Loucy (cell line): ENCODE data around the gene LRRC45.

ENCODE experiments used
- H2AFZ ChIP-seq: fragments of 200-600 bp; sonication (generic); 2 replicates; pipeline ENCODE4 v1.6.0; 2016; ENCODE audit warnings: antibody characterized with exemption, mild to moderate bottlenecking, low read length, moderate library complexity
- H3F3A ChIP-seq: fragments of 200-600 bp; 2 replicates; pipeline ENCODE4 v1.6.0; 2016; ENCODE audit warnings: antibody characterized with exemption, low read depth, mild to moderate bottlenecking
- H3K27me3 ChIP-seq: fragments of 200-600 bp; sonication (generic); 2 replicates; pipeline ENCODE4 v1.6.1; 2014; ENCODE audit warnings: low read length, mild to moderate bottlenecking; ENCODE audit not compliant: insufficient read depth, poor library complexity, severe bottlenecking
- H3K36me3 ChIP-seq: fragments of 200-600 bp; sonication (generic); 2 replicates; pipeline ENCODE4 v1.6.1; 2016; ENCODE audit warnings: low read length; ENCODE audit not compliant: insufficient read depth
- H3K4me1 ChIP-seq: fragments of 200-600 bp; sonication (generic); 2 replicates; pipeline ENCODE4 v1.5.1; 2014; ENCODE audit warnings: low read length, mild to moderate bottlenecking; ENCODE audit not compliant: insufficient read depth, poor library complexity, severe bottlenecking
- H3K4me2 ChIP-seq: fragments of 200-600 bp; sonication (generic); 2 replicates; pipeline ENCODE4 v1.6.0; 2014; ENCODE audit warnings: antibody characterized with exemption, low read length, low read depth, mild to moderate bottlenecking; ENCODE audit not compliant: poor library complexity, severe bottlenecking
- H3K4me3 ChIP-seq: fragments of 200-600 bp; sonication (generic); 2 replicates; pipeline ENCODE4 v1.5.1; 2014; ENCODE audit warnings: low read length, mild to moderate bottlenecking, mixed read lengths; ENCODE audit not compliant: poor library complexity, severe bottlenecking
- H3K79me2 ChIP-seq: fragments of 200-600 bp; sonication (generic); 2 replicates; pipeline ENCODE4 v1.6.1; 2014; ENCODE audit warnings: low read length; ENCODE audit not compliant: insufficient read depth
- H3K9ac ChIP-seq: fragments of 200-600 bp; sonication (generic); 2 replicates; pipeline ENCODE4 v1.6.0; 2014; ENCODE audit warnings: mild to moderate bottlenecking, low read depth, low read length, moderate library complexity; ENCODE audit not compliant: poor library complexity, severe bottlenecking
- H3K9me2 ChIP-seq: fragments of 200-600 bp; sonication (generic); replicated peaks from 2 replicates; pipeline ENCODE4 v1.6.1; 2016; ENCODE audit warnings: low read depth, low read length, mixed read lengths
- H3K9me3 ChIP-seq: fragments of 200-600 bp; sonication (generic); 2 replicates; pipeline ENCODE4 v1.6.1; 2014; ENCODE audit warnings: mild to moderate bottlenecking, antibody characterized with exemption, low read length, low read depth; ENCODE audit not compliant: insufficient read depth
- H4K20me1 ChIP-seq: fragments of 200-600 bp; sonication (generic); 2 replicates; pipeline ENCODE4 v1.6.0; 2014; ENCODE audit warnings: antibody characterized with exemption, low read length, mild to moderate bottlenecking; ENCODE audit not compliant: insufficient read depth, poor library complexity, severe bottlenecking
- CTCF ChIP-seq: fragments of 200-600 bp; sonication (generic); conservative IDR thresholded peaks from 2 replicates; pipeline ENCODE4 v1.5.1; 2014; ENCODE audit warnings: mild to moderate bottlenecking, antibody characterized with exemption, low read length
- EZH2phosphoT487 ChIP-seq: fragments of 200-600 bp; IDR thresholded peaks from 2 replicates; pipeline ENCODE4 v1.6.1; 2018; ENCODE audit warnings: antibody characterized with exemption, mild to moderate bottlenecking, moderate library complexity, borderline replicate concordance

LRRC45 gene

GRCh38 chr17:82058230-82058854 is 35.2 kb downstream of the LRRC45 start:
- Histone ChIP-seq H4K20me1 (no peaks in the 10 kb centered on the region), H3K4me1 (peaks cover 7% of the 10 kb centered on the region), H2AFZ (no peak overlapping the region), H3K79me2 (peaks cover 6% of the 10 kb centered on the region; the same call in 1 of the 2 replicates), H3K4me3 (no peak overlapping the region), H3F3A (no peaks in the 10 kb centered on the region), H3K9me3 (no peaks in the 10 kb centered on the region), H3K27me3 (no peaks in the 10 kb centered on the region), H3K9ac (no peak overlapping the region), H3K36me3 (peaks cover 34% of the 10 kb centered on the region; the same call in 1 of the 2 replicates), H3K9me2 (no peaks in the 10 kb centered on the region), H3K4me2 (no peak overlapping the region)
- TF ChIP-seq EZH2phosphoT487, result no peak
- no peak for TF ChIP-seq CTCF

GRCh38 chr17:82058855-82059249 is 35.7 kb downstream of the LRRC45 start:
- Histone ChIP-seq H3K4me3 (no peak overlapping the region), H3K9ac (no peak overlapping the region), H3K79me2 (peaks cover 6% of the 10 kb centered on the region; the same call in 1 of the 2 replicates), H3K36me3 (peaks cover 34% of the 10 kb centered on the region; the same call in 1 of the 2 replicates), H2AFZ (no peak overlapping the region), H3K9me3 (no peaks in the 10 kb centered on the region), H3K9me2 (no peaks in the 10 kb centered on the region), H3K4me1 (peaks cover 2% of the 10 kb centered on the region), H3F3A (no peaks in the 10 kb centered on the region), H3K4me2 (no peak overlapping the region), H4K20me1 (no peaks in the 10 kb centered on the region), H3K27me3 (no peaks in the 10 kb centered on the region)
- TF ChIP-seq CTCF (no peak), EZH2phosphoT487 (no peak)

GRCh38 chr17:82059272-82060000 is 36.3 kb downstream of the LRRC45 start:
- Histone ChIP-seq H3K4me3 (no peak overlapping the region), H3K4me1 (peaks cover 2% of the 10 kb centered on the region), H4K20me1 (no peaks in the 10 kb centered on the region), H3K9me2 (no peaks in the 10 kb centered on the region), H3K4me2 (no peak overlapping the region), H3K9me3 (no peaks in the 10 kb centered on the region), H3F3A (no peaks in the 10 kb centered on the region), H3K79me2 (peaks cover 12% of the 10 kb centered on the region; the same call in 1 of the 2 replicates), H3K9ac (no peak overlapping the region), H3K27me3 (no peaks in the 10 kb centered on the region), H2AFZ (no peak overlapping the region), H3K36me3 (peaks cover 34% of the 10 kb centered on the region; the same call in 1 of the 2 replicates)
- no peak for TF ChIP-seq CTCF
- TF ChIP-seq EZH2phosphoT487, result no peak
